NCI-H1105 (cell line): ENCODE results near the gene HSD3B1.

Experiments
- DNase-seq: peaks from one replicate; lab custom pipeline; 2025; lab: John Stamatoyannopoulos, UW

The HSD3B1 gene

DNA sequence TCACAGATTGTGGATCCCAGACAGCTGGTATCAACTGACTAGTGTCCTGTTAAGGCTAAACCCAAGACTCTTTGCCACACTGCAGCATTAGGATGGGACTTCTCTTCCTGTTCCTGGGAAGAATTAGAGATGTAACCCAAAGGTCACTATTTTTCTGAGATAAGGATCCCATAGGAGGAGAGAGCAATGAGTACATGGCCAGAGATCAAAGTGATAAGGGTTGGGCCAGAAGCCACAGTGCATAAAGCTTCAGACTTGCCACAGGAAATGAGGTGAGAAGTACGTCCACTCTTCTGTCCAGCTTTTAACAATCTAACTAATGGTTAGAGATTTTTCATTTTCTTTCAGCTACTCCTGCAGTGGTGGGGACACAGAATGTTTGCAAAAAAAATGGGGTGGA is at the start of gene HSD3B1:
HSD3B1 (plus strand) TSS at position 270 of the 400 bp plus-strand sequence. CDS start 267 bp downstream, outside the sequence.
- DNase-seq: no peak

DNA sequence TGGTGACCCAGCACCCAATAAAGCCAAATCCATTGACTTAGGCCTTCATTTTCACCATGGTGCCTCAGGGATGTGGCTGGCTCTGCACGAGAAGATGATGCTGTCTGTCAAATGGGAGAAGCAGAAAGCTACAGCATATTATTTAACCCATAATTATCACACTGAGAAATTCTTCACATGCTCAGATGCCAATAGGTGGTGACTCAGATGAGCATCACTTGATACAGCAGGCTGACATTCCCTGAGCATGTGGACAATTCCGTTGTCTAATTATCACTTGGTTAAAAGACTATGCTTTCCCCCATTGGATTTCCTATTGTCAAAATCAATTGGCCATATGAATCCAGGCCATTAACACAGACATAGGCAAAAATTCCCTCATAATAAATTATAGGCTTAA is 44.0 kb upstream of the HSD3B1 start:
- no peak for DNase-seq

DNA sequence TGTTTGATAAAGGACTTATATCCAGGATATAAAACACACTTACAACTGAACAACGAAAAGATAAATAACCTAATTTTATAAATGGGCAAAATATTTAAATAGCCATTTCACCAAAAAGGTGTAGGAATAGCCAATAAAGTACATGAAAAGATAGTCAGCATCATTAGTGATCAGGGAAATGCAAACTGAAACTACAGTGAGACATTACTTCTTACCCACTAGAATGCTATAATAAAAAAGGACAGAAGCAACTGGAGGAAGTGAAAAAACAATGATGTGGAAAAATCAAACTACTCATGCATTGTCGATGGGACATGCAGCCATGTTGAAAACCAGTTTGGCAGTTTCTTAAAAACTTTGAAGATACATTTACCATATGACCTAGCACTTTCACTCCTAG is 43.4 kb upstream of the HSD3B1 start:
- no peak for DNase-seq

DNA sequence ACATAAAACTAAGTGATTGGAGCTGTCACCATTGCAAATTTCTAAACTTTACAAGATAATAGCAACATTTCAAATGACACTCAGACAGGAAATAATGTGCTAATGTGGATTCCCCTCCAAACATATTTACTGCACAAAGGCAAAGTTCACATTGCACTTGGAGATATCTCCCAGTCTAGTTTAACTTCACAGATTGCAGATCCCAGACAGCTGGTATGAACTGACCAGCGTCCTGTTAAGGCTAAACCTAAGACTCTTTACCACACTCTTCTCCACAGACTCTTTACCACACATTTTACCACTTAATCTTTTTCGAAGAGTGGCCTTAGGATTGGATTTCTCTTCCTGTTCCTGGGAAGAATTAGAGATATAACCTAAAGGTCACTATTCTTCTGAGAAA is 40.6 kb upstream of the HSD3B1 start:
- DNase-seq: no peak

DNA sequence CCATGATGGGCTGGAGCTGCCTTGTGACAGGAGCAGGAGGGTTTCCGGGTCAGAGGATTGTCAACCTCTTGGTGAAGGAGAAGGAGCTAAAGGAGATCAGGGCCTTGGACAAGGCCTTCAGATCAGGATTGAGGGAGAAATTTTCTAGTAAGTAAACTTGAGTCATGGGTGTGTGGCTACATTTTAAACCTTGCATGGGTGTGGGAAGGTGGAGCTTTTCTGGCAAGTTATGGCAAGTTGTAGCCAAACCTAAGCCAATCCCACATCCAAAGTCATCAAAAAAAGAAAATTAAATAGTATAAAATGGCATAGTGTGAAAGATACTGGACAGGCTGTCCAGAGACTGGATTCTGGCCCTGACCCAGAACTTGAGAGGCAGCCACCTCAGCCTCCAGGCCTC is 39.8 kb upstream of the HSD3B1 start:
- DNase-seq: no peak

DNA sequence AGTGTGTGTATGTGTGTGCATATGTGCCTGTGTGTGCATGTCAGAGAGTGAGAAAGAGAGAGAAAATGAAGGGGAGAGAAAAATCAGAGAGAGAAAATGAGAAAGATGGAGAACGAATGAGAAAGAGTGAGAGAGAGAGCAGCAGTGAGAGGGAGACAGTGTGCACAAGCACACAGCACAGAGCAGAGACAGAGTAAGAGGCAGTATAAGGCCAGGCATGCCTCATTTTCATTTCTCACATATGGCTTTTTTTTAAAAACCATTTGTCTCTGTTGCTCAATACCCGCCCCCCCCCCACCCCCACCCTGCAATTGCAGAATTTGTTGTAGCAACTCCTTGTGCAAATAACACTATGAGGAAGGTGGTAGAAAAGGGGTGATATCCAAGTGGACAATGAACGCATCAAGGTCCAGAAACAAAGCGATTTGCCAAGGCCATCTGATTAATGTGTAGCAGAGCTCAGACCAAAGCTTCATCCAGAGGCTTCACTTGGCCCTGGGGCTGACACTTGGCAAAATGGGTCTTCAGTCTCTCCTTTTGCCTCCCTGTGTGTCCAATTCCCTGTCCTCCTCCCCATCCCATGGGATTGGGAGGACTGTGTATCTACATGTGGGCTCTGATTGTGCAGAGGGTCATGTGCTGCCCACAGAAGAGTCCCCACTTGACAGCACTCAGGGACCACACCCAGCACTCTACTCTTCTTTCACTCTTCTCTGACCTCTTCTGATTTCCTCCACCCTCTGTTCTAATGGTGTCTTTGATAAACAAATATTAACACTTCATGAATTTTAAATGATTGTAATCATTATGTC is 38.9 kb upstream of the HSD3B1 start:
- no peak for DNase-seq

DNA sequence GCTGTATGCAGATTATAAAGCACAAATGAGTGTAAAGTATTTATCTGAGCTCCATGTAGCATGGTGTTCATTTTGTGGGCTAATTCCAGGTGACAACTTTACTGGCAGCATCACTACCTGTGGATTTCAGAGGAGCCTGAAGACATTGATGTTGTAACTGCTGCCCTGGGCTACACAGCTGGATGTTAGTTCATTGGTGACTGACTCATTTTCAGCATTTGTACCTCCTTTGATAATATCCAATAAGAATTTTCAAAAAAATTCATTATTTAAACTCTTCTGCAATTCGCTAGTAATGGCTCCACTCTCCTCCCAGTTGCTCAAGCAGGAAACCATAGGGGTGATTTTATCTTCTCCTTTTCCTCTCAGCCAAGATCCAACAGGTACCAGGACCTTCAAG is 37.3 kb upstream of the HSD3B1 start:
- no peak for DNase-seq

DNA sequence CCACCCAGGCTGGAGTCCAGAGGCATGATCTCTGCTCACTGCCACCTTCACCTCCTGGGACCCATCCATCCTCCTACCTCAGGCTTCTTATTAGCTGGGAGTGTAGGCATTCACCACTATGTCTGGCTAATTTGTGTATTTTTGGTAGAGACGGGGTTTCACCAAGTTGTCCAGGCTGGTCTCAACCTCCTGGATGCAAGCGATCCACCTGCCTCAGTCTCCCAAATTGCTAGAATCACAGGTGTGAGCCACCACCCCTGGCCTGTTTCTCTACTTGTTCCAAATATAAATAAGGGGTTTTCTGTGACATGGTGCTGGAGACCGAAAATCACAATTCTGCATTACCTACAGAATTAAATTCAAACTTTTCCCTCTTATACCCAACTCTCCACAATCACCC is 36.6 kb upstream of the HSD3B1 start:
- no peak for DNase-seq

DNA sequence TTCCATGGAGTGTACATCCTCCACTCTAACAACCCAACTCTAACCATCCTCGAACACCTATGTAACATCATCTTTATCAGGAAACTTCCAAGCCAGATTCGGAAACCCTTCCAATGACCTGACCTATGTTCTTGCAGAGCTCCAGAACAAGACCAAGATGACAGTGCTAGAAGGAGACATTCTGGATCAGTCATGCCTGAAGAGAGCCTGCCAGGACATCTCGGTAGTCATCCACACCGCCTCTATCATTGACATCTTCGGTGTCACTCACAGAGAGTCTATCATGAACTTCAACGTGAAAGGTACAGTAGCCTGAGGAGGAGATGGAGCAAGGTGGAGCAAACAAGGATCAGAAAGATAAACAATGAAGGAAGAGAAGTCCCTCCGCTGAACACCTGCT is 36.1 kb upstream of the HSD3B1 start:
- DNase-seq: no peak

DNA sequence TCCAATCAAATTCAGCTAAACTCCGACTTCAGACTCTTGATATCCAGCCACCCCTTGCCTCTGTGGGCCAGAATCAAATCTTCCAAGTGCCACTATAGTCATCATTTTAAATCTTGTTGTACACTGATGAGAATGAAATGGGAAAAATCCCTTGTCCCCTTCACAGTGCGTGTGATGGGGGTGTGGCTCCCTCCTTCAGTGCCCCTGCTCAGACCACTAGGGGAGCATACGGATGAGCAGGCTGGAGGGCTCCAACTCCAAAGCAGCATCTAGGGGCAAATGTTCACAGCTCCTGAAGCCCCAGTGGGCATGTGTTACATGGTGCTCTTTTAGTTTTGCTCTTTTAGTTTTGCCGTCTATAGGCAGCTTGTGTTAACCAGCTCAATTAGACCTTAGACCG is 35.4 kb upstream of the HSD3B1 start:
- DNase-seq: no peak

DNA sequence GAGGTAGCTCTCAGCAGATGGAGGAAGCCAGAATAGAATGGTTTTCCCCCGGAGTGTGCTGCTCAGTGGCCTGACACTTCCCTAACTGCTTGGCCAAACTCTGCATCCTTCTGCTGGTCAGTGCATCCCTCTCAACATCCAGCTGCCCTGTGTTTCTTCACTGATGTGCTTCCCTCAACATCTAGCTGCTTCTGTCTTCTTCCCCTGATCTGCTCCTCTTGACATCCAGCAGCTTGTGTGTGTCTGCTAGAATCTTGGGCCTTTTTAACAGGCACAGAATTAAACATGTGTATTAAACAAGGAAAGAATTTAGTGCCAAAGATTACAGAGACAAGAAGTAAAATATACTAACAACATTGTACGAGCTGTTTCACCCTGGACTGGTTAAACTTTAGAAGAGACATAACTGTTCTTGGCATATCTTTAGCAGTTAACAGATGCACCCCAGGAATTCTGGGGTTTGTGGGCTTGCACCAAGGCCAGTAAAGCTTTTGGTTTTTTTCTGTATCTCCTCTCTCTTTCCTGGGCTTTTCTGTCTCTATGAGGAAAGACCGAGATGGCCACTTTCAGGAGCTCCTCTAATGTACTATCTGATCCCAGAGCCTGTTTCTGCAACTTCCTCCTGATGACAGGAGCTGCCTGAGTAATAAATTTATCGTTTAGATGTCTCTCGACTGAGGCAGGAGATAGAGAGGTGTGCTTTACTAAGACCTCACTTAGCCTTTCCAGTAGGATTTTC is 34.8 kb upstream of the HSD3B1 start:
- no peak for DNase-seq

DNA sequence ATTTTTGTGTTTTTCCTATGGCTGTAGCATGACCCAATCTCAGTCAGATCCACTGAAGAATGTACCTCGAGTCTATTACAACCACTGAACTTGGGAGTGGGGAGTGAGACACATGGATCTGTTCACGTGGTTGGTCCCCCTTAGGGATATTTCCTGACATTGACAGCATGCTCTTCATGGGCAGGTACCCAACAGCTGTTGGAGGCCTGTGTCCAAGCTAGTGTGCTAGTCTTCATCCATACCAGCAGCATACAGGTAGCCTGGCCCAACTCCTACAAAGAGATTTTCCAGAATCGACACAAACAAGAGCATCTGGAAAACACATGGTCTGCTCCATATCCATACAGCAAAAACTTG is 34.2 kb upstream of the HSD3B1 start:
- no peak for DNase-seq

DNA sequence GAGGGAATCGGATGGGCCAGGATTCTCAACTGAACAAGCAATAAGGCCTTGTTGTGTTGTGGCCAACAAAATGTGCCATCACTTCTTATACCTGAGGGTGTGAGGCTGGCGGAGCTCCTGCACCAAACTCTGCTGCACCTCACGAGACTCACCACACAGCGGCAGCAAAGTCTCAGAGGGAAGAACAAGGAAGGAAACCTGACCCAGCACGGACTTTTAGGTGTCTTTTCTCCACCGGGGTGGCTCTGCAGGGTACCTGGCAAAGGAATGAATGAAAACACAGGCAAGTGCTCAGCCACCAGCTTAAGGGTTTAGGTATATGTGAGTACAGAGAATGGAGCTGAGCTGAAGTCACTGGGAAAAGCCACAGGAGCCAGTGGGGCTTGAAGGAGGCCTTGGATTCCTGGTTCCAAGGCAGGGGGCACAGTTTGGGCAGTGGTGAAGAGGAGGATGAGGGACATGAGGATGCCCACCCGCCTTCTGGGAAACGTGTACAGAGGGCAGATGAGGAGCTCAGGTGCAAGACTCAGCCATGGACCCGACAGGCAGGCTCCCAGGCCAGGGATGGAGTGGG is 31.1 kb upstream of the HSD3B1 start:
- DNase-seq: no peak

DNA sequence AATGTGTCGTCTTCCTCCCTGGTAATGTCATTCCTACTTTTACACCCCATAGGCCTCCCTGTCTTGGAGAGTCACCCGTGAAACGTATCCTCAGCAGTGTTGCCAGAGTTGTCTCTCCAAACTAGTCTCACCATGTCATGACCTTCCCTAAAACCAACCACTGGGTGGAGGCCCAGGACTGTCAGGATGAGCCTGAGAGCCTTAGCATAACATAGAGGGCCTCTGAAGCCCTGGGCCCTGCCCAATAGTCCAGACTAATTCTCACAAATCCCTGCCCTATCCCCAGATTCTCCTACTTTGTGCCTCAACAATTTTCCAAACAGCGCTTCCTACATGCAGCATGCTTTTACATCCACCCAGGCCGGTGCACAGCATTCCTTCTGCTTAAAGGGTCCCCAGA is 29.3 kb upstream of the HSD3B1 start:
- DNase-seq: no peak

DNA sequence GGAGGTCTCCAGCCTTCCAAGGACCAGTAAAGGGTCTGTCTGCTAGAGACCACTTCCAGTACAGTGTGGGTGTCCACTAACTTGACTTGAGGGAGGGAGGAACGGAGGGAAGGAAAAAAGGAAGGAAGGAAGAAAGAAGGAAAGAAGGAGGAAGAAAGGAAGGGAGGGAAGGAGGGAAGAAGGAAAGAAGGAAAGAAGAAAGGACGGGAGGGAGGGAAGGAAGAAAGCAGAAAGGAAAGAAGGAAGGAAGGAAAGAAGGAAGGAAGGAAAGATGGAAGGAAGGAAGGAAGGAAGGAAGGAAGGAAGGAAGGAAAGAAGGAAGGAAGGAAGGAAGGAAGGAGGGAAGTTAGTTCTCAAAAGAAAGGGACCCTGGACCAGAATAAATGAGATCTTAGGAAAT is 26.8 kb upstream of the HSD3B1 start:
- no peak for DNase-seq

DNA sequence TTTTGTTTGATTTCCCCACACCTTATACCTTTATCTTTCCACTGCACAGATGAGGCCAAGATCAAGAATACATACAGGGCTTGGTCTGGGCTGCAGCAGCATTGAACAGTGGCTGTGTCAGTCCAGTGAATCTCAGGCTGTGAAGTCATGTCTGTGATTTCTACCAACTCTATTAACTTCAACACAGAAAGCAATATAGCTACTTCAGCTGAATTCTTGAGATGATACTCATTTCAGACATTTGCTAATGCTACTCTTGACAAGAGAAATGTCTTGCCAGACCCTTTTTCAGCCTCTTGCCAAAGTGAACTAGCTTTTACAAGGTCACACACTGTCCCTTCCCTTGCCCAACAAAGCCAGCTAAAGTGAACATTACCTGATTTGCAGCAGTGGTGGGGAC is 25.1 kb upstream of the HSD3B1 start:
- DNase-seq: no peak

DNA sequence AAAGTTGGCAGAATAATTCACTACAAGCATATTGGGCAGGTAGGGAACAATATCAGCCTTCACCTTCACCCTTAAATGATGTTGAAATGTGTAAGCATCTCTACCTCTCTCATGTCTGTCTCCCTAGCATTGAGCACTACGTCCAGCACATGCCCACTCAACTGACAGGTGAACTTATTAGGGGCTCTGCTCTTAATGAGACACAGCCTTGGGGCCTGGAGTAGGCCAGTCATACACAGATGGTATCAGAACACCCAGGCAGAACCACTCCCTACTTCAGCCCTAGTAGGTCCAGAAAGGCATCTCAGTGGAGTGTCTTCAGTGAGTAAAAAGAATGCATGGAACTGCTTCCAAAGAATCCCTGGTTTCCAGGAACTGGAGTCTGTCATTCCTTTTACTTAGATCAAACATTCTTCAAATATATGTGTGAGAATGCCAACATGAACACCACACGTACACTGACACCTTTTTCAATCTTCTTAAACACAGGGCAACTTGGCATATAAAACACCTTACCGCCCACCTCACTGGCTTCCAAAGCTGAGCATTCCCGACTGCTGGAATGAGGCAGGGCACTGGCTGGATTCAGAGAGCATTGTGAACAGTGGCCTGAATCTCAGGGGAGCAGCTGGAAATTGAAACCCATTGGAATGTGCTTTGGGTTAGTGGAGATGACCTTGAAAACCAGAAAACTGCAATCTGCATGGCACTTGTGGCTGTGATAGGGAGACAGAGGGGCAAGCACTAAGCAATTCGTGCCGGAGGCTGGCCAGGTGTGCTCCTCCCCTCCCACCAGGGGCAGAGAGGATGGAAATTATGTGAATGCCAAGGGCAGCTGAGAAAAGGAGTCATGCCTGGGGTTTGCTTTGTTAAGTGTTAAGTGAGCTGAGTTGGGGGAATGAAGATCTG is 24.2 kb upstream of the HSD3B1 start:
- DNase-seq: no peak

DNA sequence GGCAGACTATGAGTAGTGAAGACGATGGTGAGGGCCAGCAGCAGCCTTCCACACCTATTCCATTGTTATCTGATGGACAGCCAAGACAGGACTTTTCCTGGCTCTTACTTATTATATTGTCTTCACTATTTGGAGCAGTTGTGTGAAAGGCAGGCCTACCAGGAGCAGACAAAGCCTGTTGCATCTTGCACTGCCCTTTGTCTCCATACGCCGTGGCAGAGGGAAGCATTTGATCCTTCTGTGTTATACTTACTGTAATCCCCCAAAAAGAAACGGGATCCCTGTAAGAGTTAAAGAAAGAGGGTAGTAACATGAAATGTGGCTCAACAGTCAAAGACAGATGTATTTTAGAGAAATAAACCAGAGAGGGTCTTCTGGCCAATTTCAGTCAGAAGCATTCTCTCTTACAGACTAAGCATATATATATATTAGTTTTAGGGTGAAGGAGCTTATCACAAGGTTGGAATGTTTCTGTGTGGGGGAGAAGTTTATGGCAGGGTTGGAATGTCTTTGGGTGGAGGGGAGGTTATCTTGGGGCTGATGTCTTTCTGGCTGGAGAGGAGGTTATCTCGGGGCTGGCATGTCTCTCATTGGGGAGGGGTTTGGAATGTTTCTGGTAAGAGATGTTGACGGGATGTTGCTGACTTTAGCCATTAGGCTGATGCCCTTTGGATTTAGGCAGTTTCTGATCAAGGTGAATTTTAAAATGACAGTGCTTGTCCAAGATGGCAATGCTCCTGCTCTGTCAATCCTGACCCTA is 23.4 kb upstream of the HSD3B1 start:
- DNase-seq: no peak

DNA sequence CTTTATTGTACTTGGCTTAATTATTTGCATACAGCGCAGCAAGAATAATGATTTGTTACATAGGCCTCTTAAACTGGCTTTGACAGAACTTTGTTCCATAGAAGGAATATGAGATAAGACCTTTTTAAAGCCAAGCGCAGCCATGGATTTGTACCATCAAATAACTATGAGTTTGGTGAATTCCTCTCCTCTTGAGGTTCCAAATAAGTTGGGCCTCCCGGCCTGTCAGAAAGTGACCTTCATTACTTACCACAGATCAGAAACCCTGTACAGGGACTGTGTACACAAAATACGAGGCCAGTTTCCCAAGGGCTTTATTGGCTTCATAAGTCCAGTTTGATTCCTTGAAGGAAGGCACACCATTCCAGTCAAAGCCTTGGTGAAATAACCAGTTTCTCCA is 21.8 kb upstream of the HSD3B1 start:
- DNase-seq: no peak

DNA sequence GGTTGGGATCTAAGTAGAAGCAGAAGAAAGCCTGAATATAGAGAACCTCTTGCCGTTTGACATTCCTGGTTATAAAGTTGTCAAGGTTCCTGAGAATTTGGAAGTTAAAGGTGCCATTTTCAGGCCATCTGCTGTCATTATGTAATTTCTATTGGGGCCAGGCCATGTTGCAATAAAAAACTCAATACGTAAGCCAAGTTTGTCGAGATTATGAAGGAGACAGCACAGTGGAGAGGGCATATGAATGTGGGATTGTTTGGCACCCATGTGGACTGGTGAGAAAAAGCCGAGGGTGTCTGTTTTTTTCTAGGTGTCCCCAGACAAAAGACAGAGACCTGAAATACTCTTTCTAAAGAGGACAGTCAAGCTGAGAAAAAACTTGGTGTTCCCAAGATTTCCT is 18.8 kb upstream of the HSD3B1 start:
- DNase-seq: no peak

DNA sequence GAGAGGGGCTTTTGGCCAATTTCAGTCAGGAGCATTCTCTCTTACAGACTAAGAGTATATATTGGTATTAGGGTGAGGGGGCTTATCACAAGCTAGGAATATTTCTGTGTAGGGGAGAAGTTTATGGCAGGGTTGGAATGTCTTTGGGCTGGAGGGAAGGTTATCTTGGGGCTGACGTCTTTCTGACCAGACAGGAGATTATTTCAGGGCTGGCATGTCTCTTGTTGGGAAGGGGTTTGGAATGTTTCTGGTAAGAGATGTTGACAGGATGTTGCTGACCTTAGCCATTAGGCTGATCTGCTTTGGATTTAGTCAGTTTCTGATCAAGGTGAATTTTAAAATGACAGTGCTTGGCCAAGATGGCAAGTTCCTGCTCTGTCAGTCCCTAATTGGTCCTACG is 17.8 kb upstream of the HSD3B1 start:
- DNase-seq: no peak

DNA sequence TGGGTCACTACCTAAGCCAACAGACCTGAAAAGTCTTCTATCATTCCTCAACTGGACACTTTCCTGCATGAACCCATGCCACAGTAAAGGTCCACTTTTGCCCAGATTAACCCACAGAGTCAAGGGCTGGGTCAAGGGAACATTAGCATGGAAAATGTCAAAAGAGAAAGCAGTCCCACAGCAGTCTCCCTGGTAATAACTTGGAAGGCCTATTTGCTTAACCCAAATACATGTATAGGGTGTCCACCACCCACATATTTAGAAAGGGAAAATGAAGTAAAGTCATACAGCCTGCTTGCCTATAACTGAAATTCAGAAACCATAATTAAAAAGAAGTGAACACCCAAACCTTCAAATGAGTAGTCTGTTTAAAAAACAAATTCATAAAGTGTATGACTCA is 16.1 kb upstream of the HSD3B1 start:
- DNase-seq: no peak
